ENCODE measurements around the gene TLE2.

TLE2 gene

DNA sequence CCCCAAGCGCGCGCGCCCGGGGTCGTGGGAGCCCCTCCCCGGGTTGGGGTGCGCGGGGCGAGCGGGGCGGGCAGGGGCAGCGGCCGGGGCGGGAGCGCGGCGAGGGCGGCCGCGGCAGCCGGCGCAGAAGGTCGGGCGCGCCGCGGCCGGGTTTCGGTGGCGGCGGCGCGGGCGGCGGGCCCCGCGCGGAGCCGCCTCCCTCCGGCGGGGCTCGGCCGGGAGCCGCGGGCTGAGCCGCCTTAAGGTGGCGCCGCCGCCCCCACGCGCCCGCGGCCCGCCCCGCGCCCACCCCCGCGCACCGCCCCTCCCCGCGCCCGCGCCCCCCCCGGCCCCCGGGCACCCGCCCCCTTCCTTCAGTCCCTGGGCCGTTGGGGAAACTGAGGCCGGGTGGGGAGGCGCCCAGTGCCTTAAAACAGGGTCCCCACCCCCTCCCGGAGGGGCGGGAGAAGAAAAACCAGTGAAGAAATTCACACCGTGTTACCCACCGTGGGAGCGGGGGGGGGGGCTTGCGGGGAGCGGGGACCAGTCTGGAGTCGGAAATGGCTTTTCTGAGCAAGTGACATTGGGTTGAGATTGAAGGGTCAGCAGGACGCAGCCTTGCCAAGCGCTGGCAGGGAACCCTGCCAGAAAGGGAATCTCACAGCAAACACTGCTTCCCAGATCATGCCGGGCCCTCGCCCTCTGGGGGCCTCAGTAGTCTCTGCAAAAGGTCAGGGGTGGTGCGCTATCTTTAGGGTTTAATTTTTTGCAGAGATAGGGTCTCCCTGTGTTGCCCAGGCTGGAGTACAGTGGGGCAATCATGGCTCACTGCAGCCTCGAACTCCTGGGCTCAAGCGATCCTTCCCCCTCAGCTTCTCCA is at the start of gene TLE2:
TSS of gene TLE2 (minus strand) at position 216 of the 859 bp plus-strand sequence. CDS start 376 bp downstream, outside the sequence.
- DNase-seq (ENCODE audit: low read depth) = no peak

DNA sequence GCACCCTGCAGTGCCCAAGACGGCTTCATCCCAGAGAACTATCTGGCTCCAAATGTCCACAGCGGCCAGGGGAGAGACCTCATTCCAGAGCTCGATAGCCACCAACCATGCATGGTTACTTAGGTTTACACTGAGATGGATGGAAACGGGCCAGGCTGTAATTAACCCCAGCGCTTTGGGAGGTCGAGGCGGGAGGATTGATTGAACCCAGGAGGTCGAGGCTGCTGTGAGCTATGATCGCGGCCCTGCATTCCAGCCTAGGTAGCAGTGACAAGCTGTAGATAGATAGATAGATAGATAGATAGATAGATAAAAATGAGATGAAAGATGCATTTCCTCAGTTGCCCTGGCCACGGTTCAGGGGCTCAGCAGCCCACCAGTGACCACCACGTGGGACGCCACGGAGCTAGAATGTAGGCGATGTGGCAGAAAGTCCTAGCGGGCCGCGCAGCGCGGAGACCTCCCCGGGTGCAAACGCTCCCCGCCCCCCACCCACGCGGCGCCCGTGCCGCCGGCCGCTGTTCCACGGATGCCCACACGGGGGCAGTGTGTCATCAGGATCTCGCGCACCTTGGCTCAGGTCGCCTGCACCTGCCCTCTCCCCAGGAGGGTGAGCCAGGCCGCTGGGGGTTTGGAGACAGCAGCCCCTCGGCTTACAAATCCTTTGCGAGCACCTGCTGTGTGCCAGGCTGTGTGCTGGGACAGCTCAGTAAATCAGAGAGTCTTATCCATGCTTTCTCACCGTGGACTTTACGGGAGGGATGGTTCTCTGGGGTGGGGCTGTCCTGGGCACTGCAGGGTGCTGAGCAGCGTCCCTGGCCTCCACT is 46.7 kb upstream of the TLE2 start:
- DNase-seq (ENCODE audit: low read depth) = peak; percentile 79

DNA sequence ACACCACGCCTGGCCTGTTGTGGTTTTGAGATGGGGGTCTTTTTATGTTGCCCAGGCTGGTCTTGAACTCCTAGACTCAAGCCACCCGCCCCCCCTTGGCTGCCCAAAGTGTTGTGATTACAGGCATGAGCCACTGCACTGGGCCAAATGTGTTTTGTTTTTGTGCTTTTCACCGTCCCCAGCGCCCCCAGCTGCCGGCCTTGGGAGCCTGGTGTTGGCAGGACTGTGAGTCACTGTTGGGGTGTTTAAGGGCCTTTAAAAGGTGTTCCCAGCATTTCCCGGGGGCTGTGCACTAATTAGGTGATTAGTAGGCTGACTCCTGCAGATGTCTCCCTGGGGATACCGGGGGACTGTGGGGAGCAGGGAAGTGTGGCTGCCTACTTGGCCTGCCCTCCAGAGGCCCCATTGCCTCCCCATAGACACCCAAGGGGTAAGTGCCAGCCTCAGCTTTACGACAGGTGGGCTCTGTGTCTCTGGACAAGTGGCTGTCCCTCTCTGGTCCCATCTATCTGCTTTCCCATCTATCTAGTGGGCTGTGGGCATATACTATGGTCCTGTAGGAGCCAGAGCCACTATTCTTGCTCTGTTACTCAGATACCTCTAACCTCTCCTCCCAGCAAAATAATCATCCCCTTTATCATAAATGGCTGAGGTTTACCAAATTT is 45.0 kb upstream of the TLE2 start:
- no peak for DNase-seq (ENCODE audit: low read depth)

DNA sequence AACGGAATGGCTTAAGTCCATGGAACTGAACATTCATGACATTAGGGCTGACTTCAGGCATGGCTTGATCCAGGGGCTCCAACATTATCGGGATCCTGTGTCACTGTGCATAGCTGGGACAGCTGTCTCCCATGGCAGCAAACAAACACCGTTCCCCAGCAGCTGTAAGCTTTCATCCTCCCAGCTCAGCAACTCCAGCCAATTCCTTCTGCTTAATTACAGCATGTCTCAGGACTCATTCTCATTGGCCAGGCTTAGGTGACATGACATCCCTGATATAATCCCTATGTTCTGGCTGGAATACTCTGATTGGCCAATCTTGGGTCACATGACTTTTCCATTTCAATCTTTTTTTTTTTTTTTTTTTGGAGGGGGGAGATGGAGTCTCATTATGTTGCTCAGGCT is 44.1 kb upstream of the TLE2 start:
- no peak for DNase-seq (ENCODE audit: low read depth)

DNA sequence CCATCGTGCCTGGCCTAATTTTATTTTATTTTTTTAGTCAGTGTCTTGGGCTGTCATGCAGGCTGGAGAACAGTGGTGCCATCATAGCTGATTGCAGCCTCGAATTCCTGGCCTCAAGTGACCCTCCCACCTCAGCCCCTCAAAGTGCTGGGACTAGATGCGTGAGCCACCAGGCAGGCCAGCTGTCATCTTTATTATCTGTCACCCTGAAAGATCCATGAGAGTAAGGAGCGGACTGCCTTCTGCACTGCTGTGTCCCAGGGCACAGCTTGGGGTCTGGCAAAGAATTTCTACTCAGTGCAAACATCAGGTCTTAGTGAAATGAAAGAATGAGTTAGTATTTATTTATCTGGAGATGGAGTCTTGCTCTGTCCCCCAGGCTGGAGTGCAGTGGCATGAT is 42.7 kb upstream of the TLE2 start:
- DNase-seq (ENCODE audit: low read depth) = no peak

DNA sequence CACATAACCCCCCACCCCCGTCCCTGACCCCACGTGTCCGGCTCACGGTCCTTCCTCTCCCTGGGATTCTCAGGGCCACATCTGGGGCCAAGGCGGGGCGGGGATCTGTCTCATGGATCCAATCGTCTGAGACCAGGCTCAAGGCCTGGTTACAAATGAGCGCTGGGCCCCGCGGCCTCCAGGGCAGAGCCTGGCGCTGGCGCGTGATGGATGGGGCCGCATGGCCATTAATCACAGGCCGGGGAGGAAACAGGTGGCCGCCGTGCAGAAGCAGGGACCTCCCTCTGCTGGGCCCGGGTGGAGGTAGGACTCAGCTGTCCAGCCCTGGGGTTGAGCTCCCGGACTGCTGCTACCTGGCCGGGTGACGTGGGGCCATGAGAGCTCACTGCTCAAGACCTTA is 39.0 kb upstream of the TLE2 start:
- DNase-seq (ENCODE audit: low read depth) = no peak

DNA sequence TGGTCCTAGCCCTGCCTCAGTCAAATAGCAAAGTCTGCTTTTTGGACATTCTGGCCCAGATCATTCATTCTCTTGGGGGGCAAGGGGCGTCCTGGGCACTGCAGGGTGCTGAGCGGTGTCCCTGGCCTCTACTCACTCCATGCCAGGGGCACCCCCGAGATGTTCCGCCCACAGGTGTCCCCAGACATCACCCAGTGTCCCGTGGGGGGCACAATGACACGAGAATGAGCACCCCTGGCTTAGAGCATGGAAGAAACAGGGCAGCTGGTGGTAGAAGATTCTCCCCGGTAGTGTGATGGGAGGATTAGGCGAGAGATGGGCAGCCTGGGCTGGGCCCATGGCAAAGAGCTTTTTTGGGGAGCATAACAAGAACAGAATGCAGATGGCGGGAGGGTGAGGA is 38.5 kb upstream of the TLE2 start:
- no peak for DNase-seq (ENCODE audit: low read depth)

DNA sequence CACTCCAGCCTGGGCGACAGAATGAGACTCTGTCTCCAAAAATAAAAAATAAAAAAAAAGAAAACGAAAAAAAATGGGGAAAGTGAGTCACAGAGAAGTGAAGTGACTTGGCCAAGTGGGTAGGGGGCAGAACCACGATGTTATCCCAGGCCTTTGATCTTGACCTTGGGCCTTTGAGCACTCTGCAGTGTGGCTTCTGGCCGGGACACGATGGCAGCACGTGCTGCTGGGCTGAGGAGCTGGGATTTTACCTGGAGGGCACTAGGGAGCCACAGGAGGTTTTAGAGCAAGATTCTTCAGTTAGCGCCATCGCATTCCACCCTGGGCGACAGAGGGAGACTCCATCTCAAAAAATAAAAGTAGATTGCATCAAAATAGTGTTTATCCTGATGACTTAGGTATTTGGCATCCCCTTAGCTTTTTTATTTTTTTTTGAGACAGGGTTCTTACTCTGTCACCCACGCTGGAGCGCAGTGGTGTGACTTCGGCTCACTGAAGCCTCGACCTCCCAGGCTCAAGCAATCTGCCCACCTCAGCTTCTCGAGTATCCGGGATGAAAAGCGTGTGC is 37.5 kb upstream of the TLE2 start:
- DNase-seq (ENCODE audit: low read depth) = no peak

DNA sequence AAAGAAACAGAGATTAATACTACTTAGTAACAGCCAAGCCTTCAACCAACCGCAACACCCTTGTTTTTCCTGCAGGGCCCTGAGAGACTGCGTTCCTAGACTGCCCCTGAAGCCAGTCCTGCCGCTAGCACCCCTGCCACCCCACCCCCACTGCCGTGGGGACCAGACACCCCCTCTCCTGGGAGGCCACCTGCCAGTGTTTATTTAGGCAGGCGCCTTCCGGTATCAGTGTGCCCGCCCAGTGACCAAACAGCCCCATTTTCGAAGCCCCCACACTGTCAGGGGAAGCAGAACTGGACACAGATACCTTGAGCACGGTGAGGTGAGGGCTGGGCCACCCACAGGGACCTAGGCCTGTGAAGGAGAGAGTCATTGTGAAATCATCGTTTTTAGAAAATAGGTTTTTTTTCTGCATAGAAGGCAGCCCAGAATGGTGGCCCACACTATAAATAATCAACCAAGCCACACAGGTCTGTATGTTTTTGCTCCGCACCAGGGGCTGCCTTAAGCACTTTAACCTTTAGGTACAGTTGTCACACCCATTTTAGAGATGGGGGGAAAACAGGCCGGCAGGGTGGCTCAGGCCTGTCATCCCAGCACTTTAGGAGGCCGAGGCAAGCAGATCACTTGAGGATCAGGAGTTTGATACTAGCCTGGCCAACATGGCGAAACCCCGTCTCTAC is 36.7 kb upstream of the TLE2 start:
- DNase-seq (ENCODE audit: low read depth) = no peak

DNA sequence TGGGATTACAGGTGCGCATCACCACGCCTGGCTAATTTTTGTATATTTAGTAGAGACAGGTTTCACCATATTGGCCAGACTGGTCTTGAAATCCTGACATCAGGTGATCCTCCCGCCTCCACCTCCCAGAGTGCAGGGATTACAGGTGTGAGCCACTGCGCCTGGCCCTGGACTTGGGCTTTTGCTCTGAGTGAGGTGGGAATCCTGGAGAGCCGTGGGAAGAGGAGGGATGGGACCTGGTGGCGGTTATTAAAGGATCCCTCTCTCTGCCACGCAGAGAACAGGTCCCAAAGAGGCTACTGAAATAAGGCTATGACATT is 34.9 kb upstream of the TLE2 start:
- DNase-seq (ENCODE audit: low read depth) = no peak

DNA sequence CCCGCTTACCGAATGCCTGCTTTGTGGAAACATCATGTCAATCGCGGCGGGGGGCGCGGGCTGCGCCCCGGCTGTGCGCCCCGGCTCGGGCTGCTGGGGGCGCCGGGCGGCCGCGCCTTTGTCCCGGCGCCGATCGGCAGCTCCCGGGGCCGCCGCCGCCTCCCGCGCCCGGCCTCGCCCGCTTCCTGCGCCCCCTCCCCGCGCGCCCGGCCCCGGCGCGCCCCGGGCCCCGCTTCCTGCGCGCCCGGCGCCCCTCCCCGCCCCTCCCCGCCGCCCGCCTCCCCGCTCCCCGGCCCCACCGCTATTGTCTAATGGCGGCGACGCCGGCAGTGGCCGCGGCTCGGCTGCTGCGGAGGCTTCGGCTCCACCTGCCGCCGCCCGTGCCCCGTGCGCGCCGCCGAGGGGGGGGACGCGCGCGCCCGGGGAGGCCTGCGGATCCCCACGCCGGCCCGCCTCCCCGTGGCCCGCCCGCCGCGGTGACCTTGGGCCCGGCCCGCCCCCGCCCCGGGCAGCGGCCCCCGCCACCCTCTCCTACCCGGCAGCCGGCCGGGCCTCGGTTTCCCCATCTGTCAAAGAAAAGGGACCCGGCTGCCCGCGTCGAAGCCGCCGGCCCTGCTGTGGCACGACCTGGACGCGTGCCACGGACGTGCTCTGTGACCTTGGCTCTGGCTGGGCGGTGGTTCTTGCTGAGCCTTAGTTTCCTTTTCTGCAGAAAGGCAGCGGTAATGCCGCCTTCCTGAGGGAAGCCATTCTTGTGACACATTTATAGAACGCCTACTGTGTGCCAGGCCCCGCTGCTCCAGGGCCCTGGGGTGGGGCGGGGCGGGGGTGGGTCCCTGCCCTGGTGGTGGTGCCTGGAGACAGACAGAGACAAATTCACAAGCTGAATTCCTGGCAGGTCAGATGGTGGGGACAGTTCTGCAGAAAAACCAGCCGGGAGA is 33.4 kb upstream of the TLE2 start, which contains the start of gene TLE5:
TSS of gene TLE5 (minus strand) at position 331 of the 941 bp plus-strand sequence. CDS start at position 36, 295 bp downstream.
- DNase-seq (ENCODE audit: low read depth) = peak; percentile 67

DNA sequence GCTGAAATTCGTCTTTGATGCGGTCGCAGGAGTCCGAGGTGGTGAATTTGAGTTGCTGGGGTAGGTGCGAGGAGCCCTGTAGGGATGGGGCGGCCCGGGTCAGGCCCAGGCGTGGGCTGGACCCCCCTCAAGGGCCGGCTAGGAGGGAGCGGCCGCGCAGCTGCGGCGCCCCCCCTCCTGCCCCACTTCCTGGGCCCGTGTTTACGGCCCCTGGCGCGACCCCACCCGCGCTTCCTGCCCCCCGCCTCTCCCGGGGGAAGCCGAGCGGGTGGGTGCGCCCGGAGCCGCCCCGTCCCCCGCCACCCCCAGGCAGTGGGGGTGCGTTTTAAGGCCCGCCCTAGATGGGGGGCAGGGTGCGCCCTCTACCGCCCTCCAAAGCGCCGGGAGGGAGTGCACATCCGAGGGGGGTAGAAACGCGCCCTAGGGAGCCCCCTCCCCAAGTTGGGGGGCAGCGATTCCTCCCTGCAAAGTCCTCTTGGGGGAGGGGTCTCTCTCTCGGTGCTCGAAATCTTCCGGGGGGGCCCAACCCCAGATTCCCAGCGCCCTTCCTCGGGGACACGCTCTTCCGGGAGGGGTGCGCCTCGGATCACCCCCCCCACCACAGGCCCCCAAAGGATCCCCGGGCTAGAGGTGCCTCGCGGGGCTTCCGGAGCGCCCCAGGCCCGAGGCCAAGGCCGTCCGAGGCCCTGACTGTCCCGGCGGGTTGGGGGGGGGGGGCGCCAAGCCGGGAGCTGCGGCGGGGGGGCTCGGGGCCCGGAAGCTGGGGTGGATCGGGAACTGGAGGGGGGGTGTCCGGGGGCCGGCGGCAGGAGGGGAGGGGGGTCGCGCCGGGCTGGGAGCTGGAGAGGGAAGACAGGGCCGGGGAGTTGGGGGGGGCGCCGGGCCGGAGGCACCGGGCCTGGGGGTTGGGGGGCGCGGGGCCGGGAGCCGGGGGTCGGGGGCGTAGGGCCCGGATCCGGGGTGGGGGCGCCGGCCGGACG is 32.4 kb upstream of the TLE2 start:
- peak; percentile 43 for DNase-seq (ENCODE audit: low read depth)

DNA sequence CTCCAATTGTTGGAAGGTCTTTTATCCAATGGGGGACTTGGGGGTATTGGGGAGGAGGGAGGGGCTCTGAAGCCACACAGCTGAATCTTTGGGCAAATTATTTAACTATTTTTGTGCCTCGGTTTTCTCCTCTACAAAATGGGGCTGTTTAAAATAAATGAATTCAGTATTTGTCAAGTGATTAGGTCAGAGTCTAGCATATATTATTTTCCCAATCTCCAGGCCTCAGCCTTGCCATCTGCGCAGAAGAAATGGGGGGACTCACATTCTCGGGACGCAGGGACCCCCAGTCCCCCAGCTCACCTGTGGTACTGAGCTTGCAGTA is 31.7 kb upstream of the TLE2 start:
- no peak for DNase-seq (ENCODE audit: low read depth)

DNA sequence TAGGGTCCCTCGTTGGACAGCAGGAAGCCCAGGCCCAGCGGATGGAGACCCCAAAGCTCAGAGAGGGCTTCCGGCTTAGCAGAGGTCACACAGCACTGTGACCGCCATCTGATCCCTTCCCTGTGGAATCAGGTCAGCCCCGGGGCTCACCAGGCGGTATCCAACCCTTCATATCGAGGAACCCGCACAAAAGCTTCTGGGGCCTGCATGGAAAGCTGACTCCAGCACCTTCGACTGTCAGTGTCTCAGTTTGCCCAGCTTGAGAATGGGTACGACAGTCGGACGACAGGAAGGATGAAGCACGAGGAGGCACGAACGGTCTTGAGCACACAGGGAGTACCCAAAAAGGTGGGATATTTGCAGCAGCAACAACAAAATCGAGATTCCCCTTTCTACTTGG is 30.6 kb upstream of the TLE2 start:
- no peak for DNase-seq (ENCODE audit: low read depth)

DNA sequence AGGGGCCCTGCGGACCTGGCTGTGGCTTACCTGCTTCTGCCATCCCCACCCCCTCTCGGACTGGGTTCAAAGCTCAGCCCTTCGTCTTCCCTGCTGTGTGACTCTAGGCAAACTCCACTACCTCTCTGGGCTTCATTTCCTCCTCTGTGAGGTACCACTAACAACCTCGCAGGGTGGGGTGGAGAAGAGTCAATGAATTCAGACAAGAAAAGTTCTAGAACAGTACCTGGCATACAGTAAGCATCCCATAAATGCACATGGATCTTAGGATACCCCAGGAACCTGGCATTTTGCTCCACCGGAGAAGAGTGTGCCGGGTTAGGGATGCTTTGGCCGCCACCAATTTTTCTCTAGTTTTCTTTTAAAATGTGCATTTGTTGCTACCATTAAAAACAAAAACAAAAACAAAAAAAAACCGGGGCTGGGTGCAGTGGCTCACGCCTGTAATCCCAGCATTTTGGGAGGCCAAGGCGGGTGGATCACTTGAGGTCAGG is 29.8 kb upstream of the TLE2 start:
- no peak for DNase-seq (ENCODE audit: low read depth)

DNA sequence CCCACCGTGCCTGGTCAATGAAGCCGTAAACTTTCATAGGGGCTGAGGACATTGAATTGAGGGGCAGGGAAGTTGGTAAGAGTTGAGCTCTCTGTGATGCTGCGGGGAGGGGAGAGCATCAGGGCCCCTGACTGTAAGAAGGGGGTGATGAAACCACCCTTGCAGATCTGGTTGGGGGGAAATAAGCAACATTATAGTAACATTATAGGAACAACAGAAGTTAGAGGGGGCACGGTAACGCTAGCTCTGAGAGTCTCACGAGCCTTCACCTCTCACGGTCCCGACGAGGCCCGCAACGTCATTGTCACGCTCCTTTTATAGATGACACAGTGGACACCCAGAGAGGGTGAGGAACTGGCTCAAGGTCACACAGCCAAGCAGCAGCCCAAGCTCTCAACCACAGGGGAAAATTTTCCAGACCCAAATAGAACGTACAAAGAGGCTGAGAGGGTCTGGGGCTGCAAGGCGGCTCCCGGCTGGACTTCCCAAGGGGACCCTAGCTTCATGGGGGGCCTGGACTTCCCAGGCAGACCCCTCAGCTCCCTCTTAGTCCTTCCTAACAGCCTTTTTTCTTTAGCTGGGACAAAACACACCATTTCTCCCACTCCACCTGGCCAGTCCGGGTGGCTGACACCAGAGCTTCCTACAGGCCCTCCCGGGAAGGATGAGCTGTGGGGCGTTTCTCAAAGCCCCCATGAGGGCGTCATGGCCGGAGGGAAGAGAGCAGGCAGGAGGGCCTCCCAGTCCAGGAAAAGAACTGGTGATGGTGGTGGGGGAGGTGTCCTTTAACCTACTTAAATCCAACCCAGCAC is 29.1 kb upstream of the TLE2 start:
- DNase-seq (ENCODE audit: low read depth) = no peak

DNA sequence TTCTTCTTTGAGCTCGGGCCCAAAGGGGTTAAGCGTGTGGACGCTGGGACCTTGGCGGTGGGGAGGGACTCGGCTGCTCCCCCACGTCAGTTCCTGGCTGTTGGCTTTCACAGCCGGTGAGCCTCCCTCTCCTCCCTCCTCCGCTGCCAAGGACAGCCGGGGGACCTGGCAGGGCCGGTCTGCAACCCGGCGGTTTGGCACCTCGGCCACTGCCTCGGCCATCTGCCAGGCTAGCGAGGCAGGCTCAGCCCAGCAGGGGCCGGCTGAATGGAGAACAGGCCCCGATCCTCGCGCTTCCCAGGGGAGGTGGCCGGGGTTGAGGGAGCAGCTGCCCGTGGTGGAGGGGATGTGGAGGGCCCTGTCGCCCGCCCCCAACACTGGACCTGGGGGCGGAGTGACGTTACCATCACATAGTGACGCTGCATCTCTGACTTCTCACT is 28.2 kb upstream of the TLE2 start:
- no peak for DNase-seq (ENCODE audit: low read depth)

DNA sequence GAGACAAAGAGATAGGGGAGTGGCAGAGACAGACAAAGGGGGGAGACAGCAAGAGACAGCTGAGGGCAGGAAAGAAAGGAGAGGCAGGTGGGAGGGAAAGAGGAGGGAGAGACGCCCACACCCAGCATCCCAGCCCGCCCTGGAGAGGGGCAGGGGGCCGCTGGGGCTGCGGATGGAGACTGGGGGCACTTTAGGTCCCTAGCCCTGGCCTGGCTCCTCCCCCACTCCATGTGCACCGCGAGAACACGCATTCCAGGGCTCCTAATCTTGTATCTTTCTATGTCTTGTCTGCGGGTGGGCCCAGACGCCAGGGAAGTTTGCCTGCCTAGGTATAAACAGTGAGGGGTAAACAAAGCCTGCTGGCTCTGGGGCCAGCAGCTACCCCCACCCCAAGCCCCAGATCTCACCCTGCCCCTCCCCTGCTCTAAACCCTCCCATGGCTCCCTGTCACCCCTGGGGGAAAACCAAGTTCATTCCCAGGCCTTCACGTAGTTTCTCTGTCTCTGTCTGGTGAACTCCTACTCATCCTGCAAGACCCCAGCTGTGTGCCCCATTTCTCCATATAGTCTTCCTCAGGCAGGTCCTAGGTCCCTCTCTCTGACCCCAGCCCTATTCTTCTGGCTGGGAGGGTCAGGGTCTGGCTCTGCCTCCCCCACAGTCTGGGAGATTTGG is 27.5 kb upstream of the TLE2 start:
- DNase-seq (ENCODE audit: low read depth) = no peak
